Activated CD4-positive, alpha-beta T cell treated with anti-CD3 and anti-CD28 coated beads for 4 hours (primary cell): ENCODE results near the gene ZGLP1.

Experiments used
- DNase-seq, 2 donors: peaks; one replicate each; pipeline ENCODE4 v3.0.0-alpha.2; 2020

ZGLP1 gene

DNA sequence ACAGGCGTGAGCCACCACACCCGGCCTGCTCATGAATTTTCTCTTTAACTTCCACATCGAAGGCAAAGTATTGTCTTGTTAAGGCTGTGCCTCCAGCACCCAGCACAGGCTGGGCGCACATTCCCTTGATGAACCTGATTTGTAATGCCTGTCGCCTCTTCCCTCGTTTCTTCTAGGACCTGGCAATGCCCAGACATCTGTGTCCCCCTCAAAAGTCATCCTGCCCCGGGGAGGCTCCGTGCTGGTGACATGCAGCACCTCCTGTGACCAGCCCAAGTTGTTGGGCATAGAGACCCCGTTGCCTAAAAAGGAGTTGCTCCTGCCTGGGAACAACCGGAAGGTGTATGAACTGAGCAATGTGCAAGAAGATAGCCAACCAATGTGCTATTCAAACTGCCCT, 35.0 kb downstream of the ZGLP1 start:
- DNase-seq = no peak

DNA sequence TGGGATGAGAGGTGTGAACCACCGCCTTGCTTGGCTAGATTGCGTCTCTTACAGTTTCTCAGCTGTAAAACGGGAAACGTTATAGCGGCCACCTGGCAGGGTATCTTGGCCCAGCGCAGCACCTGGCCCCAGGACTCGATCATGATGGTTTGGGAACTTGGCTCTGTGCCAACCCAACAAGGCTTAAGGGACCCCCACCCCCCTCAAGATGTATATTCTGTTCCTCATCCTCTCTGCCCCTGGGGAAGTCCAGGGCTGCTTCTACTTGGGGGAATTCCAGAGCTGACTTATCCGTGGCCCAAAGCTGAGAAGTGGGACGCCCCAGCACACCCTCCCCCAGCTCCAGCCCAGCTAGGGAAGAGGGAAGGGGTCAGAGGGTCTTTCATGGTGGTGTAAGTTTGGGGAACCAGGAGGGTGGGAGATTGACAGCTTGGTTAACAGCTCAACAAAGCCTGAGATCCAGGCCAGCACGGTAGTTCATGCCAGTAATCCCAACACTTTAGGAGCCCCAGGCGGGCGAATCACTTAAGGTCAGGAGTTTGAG, 38.0 kb downstream of the ZGLP1 start:
- DNase-seq = peak; percentile 42 to 52

DNA sequence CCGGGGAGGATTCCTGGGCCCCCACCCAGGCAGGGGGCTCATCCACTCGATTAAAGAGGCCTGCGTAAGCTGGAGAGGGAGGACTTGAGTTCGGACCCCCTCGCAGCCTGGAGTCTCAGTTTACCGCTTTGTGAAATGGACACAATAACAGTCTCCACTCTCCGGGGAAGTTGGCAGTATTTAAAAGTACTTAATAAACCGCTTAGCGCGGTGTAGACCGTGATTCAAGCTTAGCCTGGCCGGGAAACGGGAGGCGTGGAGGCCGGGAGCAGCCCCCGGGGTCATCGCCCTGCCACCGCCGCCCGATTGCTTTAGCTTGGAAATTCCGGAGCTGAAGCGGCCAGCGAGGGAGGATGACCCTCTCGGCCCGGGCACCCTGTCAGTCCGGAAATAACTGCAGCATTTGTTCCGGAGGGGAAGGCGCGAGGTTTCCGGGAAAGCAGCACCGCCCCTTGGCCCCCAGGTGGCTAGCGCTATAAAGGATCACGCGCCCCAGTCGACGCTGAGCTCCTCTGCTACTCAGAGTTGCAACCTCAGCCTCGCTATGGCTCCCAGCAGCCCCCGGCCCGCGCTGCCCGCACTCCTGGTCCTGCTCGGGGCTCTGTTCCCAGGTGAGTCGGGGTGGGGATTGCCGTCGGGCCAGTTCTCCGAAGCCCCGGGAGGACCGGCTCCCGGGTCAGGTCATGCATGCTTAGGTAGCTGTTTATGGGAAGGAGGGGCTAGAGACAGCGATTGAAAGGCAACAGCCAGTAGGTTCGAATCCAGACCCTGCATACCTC, 38.8 kb downstream of the ZGLP1 start, which contains the start of gene ICAM1:
ICAM1 (plus strand) TSS at position 505 of the 779 bp plus-strand sequence; CDS start at position 545, 40 bp downstream.
- DNase-seq = peak; percentile 69 to 79

DNA sequence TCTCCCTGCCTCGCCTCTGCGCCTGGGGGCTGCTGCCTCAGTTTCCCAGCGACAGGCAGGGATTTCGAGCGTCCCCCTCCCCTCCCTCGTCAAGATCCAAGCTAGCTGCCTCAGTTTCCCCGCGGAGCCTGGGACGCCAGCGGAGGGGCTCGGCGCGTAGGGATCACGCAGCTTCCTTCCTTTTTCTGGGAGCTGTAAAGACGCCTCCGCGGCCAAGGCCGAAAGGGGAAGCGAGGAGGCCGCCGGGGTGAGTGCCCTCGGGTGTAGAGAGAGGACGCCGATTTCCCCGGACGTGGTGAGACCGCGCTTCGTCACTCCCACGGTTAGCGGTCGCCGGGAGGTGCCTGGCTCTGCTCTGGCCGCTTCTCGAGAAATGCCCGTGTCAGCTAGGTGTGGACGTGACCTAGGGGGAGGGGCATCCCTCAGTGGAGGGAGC, 39.4 kb downstream of the ZGLP1 start:
- DNase-seq = peak; percentile 55 to 70

DNA sequence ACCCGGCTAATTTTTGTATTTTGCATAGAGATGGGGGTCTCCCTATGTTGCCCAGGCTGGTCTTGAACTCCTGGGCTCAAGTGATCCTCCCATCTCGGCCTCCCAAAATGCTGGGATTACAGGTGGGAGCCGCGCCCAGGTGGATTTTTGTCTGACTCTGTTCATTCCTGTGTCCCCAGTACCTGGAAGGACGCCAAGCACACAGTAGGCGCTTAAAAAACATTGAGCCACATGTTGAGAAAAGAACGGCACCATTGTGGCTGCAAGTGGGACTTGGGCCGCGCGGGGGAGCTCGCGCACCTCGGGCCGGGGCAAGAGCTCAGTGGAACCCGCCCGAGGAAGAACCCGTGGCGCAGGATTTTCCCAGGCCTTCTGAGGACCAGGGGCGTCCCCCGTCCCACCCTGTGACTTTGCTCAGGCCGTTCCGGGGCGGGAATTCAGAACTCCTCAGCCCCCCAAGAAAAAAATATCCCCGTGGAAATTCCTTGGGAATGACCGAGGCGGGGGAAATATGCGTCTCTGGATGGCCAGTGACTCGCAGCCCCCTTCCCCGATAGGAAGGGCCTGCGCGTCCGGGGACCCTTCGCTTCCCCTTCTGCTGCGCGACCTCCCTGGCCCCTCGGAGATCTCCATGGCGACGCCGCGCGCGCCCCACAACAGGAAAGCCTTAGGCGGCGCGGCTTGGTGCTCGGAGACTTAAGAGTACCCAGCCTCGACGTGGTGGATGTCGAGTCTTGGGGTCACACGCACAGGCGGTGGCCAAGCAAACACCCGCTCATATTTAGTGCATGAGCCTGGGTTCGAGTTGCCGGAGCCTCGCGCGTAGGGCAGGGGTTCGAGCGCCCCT, 40.1 kb downstream of the ZGLP1 start:
- peak; percentile 80 to 89 for DNase-seq

DNA sequence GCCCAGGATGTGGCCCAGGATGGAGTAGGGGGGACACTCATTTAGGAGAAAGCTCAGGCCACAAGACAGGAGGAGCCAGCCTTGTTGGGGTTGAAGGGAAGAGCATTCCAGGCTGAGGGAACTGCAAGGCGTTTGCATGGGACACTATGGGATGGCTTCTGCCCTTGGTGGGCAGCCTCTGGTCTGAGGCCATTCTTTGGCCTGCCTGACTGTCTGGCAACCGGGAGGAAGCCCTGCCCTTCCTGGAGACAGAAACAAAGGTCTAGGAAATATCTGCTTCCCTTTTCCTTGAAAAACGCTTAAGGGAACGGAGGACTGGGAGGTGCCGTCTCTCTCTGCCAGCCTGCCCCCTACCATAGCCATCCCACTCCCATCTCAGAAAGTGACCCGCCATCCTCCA, 41.5 kb downstream of the ZGLP1 start:
- DNase-seq = no peak

DNA sequence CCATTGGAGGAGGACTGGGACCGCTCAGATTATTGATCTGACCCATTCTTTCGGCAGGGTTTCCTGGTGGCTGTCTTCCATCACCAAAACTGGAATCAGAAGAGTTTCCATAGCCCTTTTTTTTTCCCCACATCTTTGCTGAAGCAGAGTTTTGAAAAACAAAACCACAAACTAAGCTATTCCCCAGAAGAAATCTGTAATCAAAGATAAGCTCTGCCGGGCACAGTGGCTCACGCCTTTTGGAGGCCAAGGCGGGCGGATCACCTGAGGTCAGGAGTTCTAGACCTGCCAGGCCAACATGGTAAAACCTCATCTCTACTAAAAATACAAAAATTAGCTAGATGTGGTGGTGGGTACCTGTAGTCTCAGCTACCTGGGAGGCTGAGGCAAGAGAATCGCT, 42.9 kb downstream of the ZGLP1 start:
- DNase-seq = no peak

DNA sequence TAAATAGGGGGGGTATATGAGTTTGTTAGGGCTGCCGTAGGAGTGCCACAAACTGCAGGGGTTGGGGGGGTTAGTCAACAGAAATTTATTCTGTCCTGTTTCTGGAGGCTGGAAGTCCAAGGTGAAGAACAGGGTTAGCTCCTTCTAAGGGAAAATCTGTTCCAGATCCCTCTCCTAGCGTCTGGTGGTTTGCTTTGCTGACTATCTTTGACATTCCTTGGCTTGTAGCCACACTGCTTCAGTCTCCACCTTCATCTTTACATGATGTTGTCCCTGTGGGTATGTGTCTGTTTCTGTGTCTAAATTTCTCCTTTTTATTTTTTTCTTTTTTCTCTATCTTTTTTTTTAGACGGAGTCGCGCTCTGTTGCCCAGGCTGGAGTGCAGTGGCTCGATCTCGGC, 46.8 kb downstream of the ZGLP1 start:
- no peak for DNase-seq

DNA sequence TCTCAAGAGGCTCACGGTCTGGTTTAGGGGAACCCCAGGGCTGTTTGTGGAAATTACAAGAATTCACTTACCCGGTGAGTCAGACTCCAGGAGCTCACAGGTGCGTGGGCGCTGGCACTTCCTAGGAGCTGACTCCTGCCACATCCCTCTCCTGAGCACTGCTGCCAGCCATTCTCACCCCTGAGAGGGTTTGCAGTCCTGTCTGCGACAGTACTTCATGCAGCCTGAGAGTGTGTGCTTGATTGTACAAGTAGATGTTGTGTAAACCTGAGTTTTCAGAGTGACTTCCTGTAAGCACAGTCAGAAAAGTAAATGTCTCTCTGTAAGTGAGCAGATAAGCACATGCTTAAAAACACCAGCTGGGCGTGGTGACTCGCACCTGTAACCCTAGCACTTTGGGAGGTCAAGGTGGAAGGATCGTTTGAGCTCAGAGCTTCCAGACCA, 49.5 kb downstream of the ZGLP1 start:
- peak; percentile 67 to 72 for DNase-seq

DNA sequence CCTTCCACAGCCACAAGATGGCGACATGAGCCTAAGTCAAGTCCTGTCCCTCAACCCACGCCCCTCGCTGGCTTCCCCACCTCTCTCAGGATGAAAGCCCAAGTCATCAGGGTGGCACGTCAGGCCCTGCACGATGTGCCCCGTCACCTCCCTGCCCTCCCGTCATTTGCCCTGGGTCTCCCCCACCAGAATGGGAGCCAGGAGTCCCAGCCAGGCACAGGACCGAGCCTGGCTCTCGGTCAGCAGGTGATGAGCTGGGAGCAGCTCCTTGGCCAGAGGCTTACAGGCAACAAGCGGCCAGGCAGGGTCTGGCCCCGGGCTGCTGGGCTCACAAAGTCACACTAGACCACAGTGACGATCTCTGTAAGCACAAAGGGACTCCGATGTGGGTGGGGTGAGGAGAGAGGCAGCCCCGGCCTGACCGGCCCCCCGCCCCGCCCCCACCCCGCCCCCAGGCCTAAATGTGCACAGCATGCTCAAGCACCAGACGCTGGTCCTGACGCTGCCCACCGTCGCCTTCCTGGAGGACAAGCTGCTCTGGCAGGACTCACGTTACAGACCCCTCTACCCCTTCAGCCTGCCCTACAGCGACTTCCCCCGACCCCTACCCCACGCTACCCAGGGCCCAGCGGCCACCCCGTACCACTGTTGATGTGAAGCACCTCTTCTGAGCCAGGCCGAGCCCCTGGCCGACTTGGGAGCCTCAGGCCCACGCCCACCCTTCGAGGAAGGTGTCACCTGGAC, 50.3 kb downstream of the ZGLP1 start:
- DNase-seq = peak; percentile 92 to 93

DNA sequence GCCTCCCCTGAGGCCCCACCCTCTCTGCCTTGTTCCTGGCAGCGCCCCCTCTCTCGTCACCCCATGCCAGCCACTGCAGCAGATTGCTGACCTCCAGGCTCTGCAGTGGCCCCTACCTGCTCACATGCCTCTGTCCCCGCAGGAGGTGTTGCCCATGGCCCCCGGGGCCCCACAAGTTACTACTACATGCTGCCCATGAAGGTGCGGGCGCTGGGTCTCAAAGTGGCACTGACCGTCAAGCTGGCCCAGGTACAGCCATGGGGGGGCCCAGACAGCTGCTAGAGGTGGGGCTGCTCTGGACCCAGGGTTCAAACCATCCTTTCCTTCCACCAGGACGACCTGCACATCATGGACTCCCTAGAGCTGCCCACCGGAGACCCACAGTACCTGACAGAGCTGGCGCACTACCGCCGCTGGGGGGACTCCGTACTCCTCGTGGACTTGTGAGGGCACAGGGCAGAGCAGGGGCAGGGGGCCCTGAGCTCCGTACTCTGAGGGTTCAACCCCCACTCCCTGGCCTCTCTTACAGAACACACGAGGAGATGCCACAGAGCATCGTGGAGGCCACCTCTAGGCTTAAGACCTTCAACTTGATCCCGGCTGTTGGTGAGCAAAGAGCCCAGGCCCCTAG, 51.4 kb downstream of the ZGLP1 start:
- DNase-seq = no peak

DNA sequence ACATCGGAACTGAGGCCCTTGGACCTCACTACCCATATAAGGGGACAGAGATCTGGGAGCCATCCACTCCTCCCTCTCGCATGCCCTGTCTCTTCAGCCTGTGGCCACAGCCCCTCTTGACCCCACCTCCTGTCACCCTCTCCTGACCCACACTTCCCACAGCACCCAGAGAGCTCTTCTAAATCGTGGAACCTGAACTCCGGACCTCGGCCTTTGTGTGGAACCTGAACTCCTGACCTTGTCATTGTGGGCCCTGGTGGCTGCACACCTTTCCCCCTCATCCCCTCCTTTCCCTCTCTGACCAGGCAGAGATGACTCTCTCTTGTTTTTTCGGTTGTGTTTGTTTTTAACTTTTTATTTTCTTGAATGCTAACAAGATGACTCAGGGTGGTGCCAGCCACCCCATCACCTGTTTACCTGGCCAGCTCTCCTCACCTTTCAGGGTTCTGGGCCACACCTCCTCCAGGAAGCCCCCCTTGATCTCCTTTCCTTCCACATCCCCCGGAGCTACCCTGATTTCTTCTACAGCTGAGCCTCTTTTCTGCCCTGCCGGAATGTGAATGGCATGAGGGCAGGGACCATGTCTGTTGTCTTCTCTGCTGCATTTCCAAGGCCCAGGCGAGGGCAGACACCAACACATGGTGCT, 52.5 kb downstream of the ZGLP1 start:
- no peak for DNase-seq

DNA sequence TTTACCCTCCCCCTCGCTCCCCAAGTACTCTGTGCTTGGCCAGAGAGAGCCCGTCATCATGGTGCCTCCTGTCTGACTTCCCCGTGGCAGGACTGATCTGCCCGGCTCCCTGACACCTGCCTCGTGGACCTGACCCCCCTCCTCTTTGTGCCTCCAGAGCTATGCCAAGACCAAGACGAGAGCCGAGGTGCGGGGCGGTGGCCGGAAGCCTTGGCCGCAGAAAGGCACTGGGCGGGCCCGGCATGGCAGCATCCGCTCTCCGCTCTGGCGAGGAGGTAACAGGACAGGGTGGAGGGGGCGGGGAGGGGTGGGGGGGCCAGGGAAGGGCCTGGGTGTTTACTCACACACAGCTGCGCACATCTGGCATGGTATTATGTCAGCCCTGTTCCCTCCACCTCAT, 53.1 kb downstream of the ZGLP1 start:
- no peak for DNase-seq

DNA sequence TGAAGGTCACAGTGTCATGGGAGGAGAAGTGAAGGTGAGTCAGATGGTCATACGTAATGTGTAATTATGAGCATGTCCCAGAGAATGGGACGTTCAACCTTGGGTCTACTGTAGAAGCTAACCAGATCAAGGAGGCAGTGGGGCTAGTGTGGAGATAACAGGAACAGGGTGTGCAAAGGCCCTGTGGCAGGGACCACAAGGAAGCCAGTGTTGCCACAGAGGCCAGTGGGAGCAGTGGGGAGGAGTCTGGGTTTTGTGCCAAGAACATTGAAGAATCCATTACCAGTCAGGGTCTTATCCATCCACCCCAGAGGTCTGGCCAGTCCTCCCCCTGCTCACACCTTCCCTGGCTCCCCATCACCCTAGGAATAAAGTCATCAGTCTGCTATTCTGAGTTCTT, 54.3 kb downstream of the ZGLP1 start:
- no peak for DNase-seq
